ENCODE data around the gene KCTD15. TPM values are rescaled to one million over a fixed set of nuclear protein-coding genes. Genes with fewer than 3 reads are reported as not detected.

KCTD15 gene
- total and polyA plus RNA-seq, 2 donors (not counting 1 experiment from before 2014, with no cell fraction given), result 0.54 to 0.81 TPM

GRCh38 chr19:33849551-33850147, 53.0 kb downstream of the KCTD15 start:
- no peaks in the 10 kb centered on the region for H3K36me3 ChIP-seq (replicated peaks in 1 of 2; ENCODE audit: control extremely low read depth in 1 of 2, control insufficient read depth in 1 of 2, extremely low read depth in 1 of 2, insufficient read depth in 2 of 2, low read length in 1 of 2)
- intact Hi-C loops (cut with micrococcal nuclease), result no loop called here
- POLR2A ChIA-PET, result no interaction called here
- no peaks in the 10 kb centered on the region for H3K4me1 Mint-ChIP-seq
- CTCF ChIA-PET, result no interaction called here
- H3K79me2 ChIP-seq (ENCODE audit: control insufficient read depth, insufficient read depth, low read length), result no peaks in the 10 kb centered on the region
- DNase-seq (no peak), ATAC-seq (ENCODE audit: low read depth) (no peak)
- peaks cover 0 to 8% (median 0%) of the 10 kb centered on the region in 4 experiments for H3K27me3 ChIP-seq (replicated peaks in 1 of 4; ENCODE audit: control extremely low read depth in 1 of 4, control insufficient read depth in 3 of 4, insufficient read depth in 4 of 4, low read length in 3 of 4)
- no peak overlapping the region for H3K4me3 ChIP-seq (ENCODE audit: control extremely low read depth in 1 of 5, extremely low read depth in 1 of 5, insufficient read depth in 1 of 5, low read depth in 2 of 5, low read length in 4 of 5)
- H3K9me3 Mint-ChIP-seq (ENCODE audit: insufficient read depth), result peaks cover 20% of the 10 kb centered on the region
- H3K9ac ChIP-seq (ENCODE audit: low read length), result no peak overlapping the region
- H3K27ac ChIP-seq (ENCODE audit: low read length in 2 of 2), result no peak overlapping the region
- TF ChIP-seq, protein P1, sequence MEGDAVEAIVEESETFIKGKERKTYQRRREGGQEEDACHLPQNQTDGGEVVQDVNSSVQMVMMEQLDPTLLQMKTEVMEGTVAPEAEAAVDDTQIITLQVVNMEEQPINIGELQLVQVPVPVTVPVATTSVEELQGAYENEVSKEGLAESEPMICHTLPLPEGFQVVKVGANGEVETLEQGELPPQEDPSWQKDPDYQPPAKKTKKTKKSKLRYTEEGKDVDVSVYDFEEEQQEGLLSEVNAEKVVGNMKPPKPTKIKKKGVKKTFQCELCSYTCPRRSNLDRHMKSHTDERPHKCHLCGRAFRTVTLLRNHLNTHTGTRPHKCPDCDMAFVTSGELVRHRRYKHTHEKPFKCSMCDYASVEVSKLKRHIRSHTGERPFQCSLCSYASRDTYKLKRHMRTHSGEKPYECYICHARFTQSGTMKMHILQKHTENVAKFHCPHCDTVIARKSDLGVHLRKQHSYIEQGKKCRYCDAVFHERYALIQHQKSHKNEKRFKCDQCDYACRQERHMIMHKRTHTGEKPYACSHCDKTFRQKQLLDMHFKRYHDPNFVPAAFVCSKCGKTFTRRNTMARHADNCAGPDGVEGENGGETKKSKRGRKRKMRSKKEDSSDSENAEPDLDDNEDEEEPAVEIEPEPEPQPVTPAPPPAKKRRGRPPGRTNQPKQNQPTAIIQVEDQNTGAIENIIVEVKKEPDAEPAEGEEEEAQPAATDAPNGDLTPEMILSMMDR (IDR thresholded peaks at IDR 0.05), result no peak
- TF ChIP-seq EZH2 (IDR thresholded peaks at IDR 0.05; ENCODE audit: borderline replicate concordance, insufficient read depth, low read depth, low read length, poor library complexity, severe bottlenecking), result no peak
- H3K27me3 Mint-ChIP-seq, result peaks cover 31% of the 10 kb centered on the region
- H2AFZ ChIP-seq (ENCODE audit: insufficient read depth, low read depth, low read length, poor library complexity, severe bottlenecking), result no peak overlapping the region
- no peak overlapping the region for H3K4me2 ChIP-seq (replicated peaks; ENCODE audit: low read depth, low read length, poor library complexity, severe bottlenecking)
- H3K4me1 ChIP-seq (ENCODE audit: control insufficient read depth in 2 of 2, insufficient read depth in 2 of 2, low read length in 2 of 2), result no peaks in the 10 kb centered on the region
- 95% methylated on average over 5 of the region's 5 CpGs for WGBS (ENCODE audit: insufficient coverage)
- peaks cover 1 to 12% (median 5%) of the 10 kb centered on the region in 3 donors for H3K9me3 ChIP-seq (ENCODE audit: control extremely low read depth in 1 of 3, control insufficient read depth in 2 of 3, insufficient read depth in 1 of 3, low read length in 2 of 3)
- no peak overlapping the region for H3K4me3 Mint-ChIP-seq
- no peaks in the 10 kb centered on the region for H4K20me1 ChIP-seq (ENCODE audit: control insufficient read depth, insufficient read depth, low read length, poor library complexity, severe bottlenecking)
- H3K27ac Mint-ChIP-seq, result no peak overlapping the region

GRCh38 chr19:33859016-33859415, 62.3 kb downstream of the KCTD15 start:
- DNase-seq, result no peak
- H3K9ac ChIP-seq (ENCODE audit: low read length), result no peak overlapping the region
- TF ChIP-seq, protein P1 (IDR thresholded peaks at IDR 0.05), result no peak
- TF ChIP-seq EZH2 (IDR thresholded peaks at IDR 0.05; ENCODE audit: borderline replicate concordance, insufficient read depth, low read depth, low read length, poor library complexity, severe bottlenecking), result no peak
- H3K9me3 Mint-ChIP-seq (ENCODE audit: insufficient read depth), result no peaks in the 10 kb centered on the region
- H3K27me3 Mint-ChIP-seq, result no peaks in the 10 kb centered on the region
- H3K36me3 ChIP-seq (replicated peaks in 1 of 2; ENCODE audit: control extremely low read depth in 1 of 2, control insufficient read depth in 1 of 2, extremely low read depth in 1 of 2, insufficient read depth in 2 of 2, low read length in 1 of 2), result no peaks in the 10 kb centered on the region
- no peaks in the 10 kb centered on the region for H3K27me3 ChIP-seq (replicated peaks in 1 of 4; ENCODE audit: control extremely low read depth in 1 of 4, control insufficient read depth in 3 of 4, insufficient read depth in 4 of 4, low read length in 3 of 4)
- H3K4me2 ChIP-seq (replicated peaks; ENCODE audit: low read depth, low read length, poor library complexity, severe bottlenecking), result no peak overlapping the region
- peaks cover 0 to 5% (median 0%) of the 10 kb centered on the region in 3 donors for H3K9me3 ChIP-seq (ENCODE audit: control extremely low read depth in 1 of 3, control insufficient read depth in 2 of 3, insufficient read depth in 1 of 3, low read length in 2 of 3)
- no peak overlapping the region for H2AFZ ChIP-seq (ENCODE audit: insufficient read depth, low read depth, low read length, poor library complexity, severe bottlenecking)
- ChIA-PET CTCF (interaction anchor here (1.0 kb wide), 1 partner anchor 12 kb away, joined by 3 read pairs; no protein-coding TSS in a partner anchor), POLR2A (interaction anchor here (0.7 kb wide), 1 partner anchor 275 kb away, joined by 3 read pairs; no protein-coding TSS in a partner anchor)
- no peaks in the 10 kb centered on the region for H3K79me2 ChIP-seq (ENCODE audit: control insufficient read depth, insufficient read depth, low read length)
- H4K20me1 ChIP-seq (ENCODE audit: control insufficient read depth, insufficient read depth, low read length, poor library complexity, severe bottlenecking), result no peaks in the 10 kb centered on the region
- intact Hi-C loops (cut with micrococcal nuclease), result no loop called here
- no peak for ATAC-seq (ENCODE audit: low read depth)
- H3K27ac Mint-ChIP-seq, result no peak overlapping the region
- WGBS (ENCODE audit: insufficient coverage), result 88% methylated on average over 17 of the region's 17 CpGs
- no peaks in the 10 kb centered on the region for H3K4me1 Mint-ChIP-seq
- no peaks in the 10 kb centered on the region for H3K4me1 ChIP-seq (ENCODE audit: control insufficient read depth in 2 of 2, insufficient read depth in 2 of 2, low read length in 2 of 2)
- no peak overlapping the region for H3K27ac ChIP-seq (ENCODE audit: low read length in 2 of 2)
- H3K4me3 ChIP-seq (ENCODE audit: control extremely low read depth in 1 of 5, extremely low read depth in 1 of 5, insufficient read depth in 1 of 5, low read depth in 2 of 5, low read length in 4 of 5), result no peak overlapping the region
- H3K4me3 Mint-ChIP-seq, result no peak overlapping the region
